Activated CD4-positive, alpha-beta memory T cell treated with anti-CD3 and anti-CD28 coated beads for 36 hours (primary cell): ENCODE results near the gene IQGAP2. TPM values are rescaled to one million over a fixed set of nuclear protein-coding genes. Genes with fewer than 3 reads are reported as not detected.

Experiments
- CTCF ChIA-PET: fragments of 350-600 bp; sonication (Branson Sonifier 250); formaldehyde crosslinking; loops from one replicate; lab custom pipeline; 2021; ENCODE audit warnings: antibody characterized with exemption, inconsistent platforms; lab: Charles Lee
- POLR2A ChIA-PET: fragments of 350-600 bp; sonication (Branson Sonifier 250); formaldehyde crosslinking; loops from one replicate; lab custom pipeline; 2021; ENCODE audit warnings: antibody characterized with exemption; lab: Charles Lee
- DNase-seq: peaks from one replicate; pipeline ENCODE4 v3.0.0-alpha.2; 2020
- H3K27ac Mint-ChIP-seq: one replicate; pipeline ENCODE4 v1.8.0; 2021; ENCODE audit warnings: mixed read lengths
- H3K27me3 Mint-ChIP-seq: one replicate; pipeline ENCODE4 v1.8.0; 2021; ENCODE audit warnings: mixed read lengths
- H3K36me3 Mint-ChIP-seq: one replicate; pipeline ENCODE4 v1.8.0; 2021; ENCODE audit warnings: mixed read lengths
- H3K4me1 Mint-ChIP-seq: one replicate; pipeline ENCODE4 v1.8.0; 2021; ENCODE audit warnings: low read depth, mixed read lengths
- H3K4me3 Mint-ChIP-seq: one replicate; pipeline ENCODE4 v1.8.0; 2021; ENCODE audit warnings: mild to moderate bottlenecking, mixed read lengths
- H3K9me3 Mint-ChIP-seq: one replicate; pipeline ENCODE4 v1.8.0; 2021; ENCODE audit warnings: mixed read lengths
- intact Hi-C: fragments of 100-400 bp; cut with micrococcal nuclease; formaldehyde crosslinking; loops from one replicate; pipeline ENCODE4 v1.15.1; 2023
- total RNA-seq, 2 experiments: library from RNA; stranded (reverse); gene quantifications; one replicate each; pipeline ENCODE4 v1.2.3, GENCODE V29; 2021

The IQGAP2 gene
- total RNA-seq, 2 experiments from 2014 or later, result 92.7 to 93.0 TPM

DNA sequence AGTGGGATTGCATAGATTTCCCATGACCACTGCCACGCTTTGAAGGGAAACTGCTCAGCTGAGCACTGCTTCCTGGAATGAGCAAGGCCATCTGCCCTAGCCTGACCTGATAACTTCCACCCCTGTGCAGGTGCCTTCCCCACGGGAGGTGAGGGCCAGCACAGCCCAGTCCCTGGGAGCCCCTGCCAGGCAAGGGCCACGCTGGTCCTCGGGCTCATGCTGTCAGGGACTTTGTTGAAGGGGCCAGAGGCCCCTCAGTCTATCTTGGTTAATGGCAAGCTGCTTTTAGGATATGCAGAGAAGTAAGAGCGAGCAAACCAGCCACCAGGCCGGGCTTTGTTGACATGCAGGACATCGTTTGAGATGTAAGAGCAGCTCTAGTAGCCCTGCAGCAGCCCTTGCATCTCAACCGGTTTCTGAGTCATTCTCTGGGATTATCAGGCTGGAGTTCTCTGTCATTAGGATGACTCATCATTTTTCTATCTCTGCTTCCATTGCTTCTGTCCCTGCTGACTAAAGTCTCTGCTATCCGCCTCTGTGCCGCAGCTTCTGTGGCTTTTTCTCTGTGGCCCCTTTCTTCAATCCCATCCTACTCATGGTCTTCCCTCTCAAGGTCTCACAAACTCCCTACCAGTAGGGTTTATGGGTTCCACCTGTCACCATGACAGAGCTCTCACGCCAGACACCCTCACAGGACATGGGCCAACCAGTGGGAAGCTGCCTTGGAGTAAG, 30.6 kb upstream of the IQGAP2 start:
- intact Hi-C loops, result no loop called here
- CTCF ChIA-PET, result no interaction called here
- POLR2A ChIA-PET, result no interaction called here
- H3K27ac Mint-ChIP-seq, result no peak overlapping the region
- H3K36me3 Mint-ChIP-seq, result no peaks in the 10 kb centered on the region
- H3K9me3 Mint-ChIP-seq, result no peaks in the 10 kb centered on the region
- no peak overlapping the region for H3K4me3 Mint-ChIP-seq
- H3K4me1 Mint-ChIP-seq, result peaks cover 24% of the 10 kb centered on the region
- H3K27me3 Mint-ChIP-seq, result no peaks in the 10 kb centered on the region
- no peak for DNase-seq

DNA sequence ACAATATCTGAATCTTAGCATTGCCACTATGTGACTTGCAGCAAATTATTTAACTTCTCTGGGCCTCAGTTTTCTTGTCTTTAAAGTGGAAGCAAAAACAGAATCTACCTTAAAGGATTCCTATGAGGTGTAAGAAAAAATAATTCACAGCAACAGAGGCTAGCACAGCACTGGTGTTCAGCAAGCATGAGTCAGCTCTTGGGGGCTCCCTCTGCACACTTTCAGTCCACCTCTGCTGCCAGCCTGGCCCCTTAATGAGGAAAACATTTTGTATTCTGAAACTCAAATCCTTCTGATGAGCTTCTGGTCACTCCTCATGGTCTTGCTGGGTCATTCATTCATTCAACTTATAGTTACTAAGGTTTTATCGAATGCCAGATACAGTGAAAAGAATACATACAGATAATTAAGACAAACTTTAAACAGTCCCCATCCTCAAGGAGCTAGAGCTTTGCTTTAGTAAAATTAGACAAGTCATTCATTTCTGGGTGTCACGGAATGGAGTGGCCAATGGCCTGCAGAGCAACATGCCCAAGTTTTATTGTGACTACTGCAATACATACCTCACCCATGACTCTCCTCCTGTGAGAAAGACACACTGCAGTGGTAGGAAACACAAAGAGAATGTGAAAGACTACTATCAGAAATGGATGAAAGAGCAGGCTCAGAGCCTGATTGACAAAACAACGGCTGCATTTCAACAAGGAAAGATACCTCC, 26.8 kb upstream of the IQGAP2 start:
- DNase-seq, result no peak
- Mint-ChIP-seq H3K27me3 (no peaks in the 10 kb centered on the region), H3K4me1 (peaks cover 26% of the 10 kb centered on the region), H3K4me3 (no peak overlapping the region), H3K36me3 (no peaks in the 10 kb centered on the region), H3K9me3 (no peaks in the 10 kb centered on the region), H3K27ac (no peak overlapping the region)
- ChIA-PET CTCF (interaction anchor here (0.6 kb wide), 1 partner anchor 27 kb away, joined by 3 read pairs; no protein-coding TSS in a partner anchor), POLR2A (no interaction called here)
- intact Hi-C loops, result no loop called here

DNA sequence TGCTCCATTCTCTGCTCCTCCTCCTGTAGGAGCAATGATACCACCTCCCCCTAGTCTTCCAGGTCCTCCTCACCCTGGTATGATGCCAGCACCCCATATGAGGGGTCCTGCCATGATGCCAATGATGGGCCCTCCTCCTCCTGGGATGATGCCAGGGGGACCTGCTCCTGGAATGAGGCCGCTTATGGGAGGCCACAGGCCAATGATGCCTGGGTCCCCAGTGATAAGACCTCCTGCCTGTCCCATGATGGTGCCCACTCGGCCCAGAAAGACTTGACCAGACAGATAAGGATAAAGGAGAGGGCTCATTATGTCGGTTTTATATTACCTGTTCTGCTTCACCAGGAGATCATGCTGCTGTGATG, 26.2 kb upstream of the IQGAP2 start:
- Mint-ChIP-seq H3K27ac (no peak overlapping the region), H3K4me3 (no peak overlapping the region), H3K9me3 (no peaks in the 10 kb centered on the region), H3K36me3 (no peaks in the 10 kb centered on the region), H3K4me1 (peaks cover 26% of the 10 kb centered on the region), H3K27me3 (no peaks in the 10 kb centered on the region)
- ChIA-PET POLR2A (no interaction called here), CTCF (no interaction called here)
- no peak for DNase-seq
- intact Hi-C loops, result no loop called here

DNA sequence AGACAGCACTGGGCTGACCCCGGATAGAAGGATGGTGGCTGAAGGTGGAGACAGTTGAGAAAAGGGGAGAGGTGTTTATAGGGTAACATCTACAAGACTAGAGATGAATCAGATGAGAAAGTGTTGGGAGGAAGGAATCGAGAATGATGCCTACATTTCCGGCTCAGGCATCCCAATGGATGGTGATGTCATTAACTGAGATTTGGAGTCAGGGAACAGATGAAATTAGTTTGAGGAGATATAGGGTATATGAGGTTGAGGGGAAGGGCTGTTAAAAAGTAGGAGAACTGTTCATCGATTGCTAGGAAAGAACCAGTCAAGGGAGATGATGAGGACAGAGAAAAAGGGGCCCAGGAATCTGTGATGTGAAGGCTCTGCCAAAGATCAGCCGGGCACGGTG, 24.7 kb upstream of the IQGAP2 start:
- Mint-ChIP-seq H3K4me3 (no peak overlapping the region), H3K4me1 (peaks cover 23% of the 10 kb centered on the region), H3K27ac (peak overlapping the region; percentile 1), H3K36me3 (no peaks in the 10 kb centered on the region), H3K27me3 (no peaks in the 10 kb centered on the region), H3K9me3 (no peaks in the 10 kb centered on the region)
- DNase-seq, result no peak
- intact Hi-C loops, result no loop called here
- ChIA-PET POLR2A (no interaction called here), CTCF (no interaction called here)

DNA sequence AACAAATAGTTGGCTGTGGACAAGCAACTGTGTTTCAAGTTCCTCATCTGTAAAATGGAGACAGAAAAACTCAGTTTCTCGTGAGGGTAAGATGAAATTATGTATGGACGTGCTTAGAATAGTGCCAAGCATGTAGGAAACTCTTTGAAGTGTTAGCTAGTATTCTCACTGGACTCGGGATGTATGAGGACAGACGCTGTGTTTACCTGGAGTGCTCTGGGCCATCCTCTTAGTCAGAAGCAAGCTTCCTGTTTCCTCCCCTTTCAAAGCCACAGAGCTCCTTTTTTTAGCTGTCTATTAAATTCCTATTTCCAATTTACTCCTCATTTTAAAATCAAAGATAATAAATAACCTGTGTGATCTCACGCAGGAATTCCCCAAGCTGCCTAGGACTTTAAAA, 23.8 kb upstream of the IQGAP2 start:
- CTCF ChIA-PET, result interaction anchor here (0.7 kb wide), 1 partner anchor 9 kb away, joined by 3 read pairs; no protein-coding TSS in a partner anchor
- peaks cover 30% of the 10 kb centered on the region for H3K4me1 Mint-ChIP-seq
- DNase-seq, result no peak
- H3K9me3 Mint-ChIP-seq, result no peaks in the 10 kb centered on the region
- peak overlapping the region; percentile 10 for H3K27ac Mint-ChIP-seq
- POLR2A ChIA-PET, result no interaction called here
- intact Hi-C loops, result no loop called here
- H3K4me3 Mint-ChIP-seq, result no peak overlapping the region
- no peaks in the 10 kb centered on the region for H3K27me3 Mint-ChIP-seq
- H3K36me3 Mint-ChIP-seq, result no peaks in the 10 kb centered on the region

- CTCF ChIA-PET, result interaction anchor here (0.7 kb wide), 1 partner anchor 9 kb away, joined by 3 read pairs; no protein-coding TSS in a partner anchor
- H3K27ac Mint-ChIP-seq, result no peak overlapping the region
- H3K9me3 Mint-ChIP-seq, result no peaks in the 10 kb centered on the region
- H3K4me3 Mint-ChIP-seq, result no peak overlapping the region
- no peaks in the 10 kb centered on the region for H3K27me3 Mint-ChIP-seq
- POLR2A ChIA-PET, result no interaction called here
- H3K36me3 Mint-ChIP-seq, result no peaks in the 10 kb centered on the region
- H3K4me1 Mint-ChIP-seq, result peaks cover 34% of the 10 kb centered on the region
- intact Hi-C loops, result loop anchor here (5.0 kb wide), 1 partner anchor 33 kb away; no protein-coding TSS in a partner anchor
- no peak for DNase-seq
Observed at GRCh38 chr5:76379855-76380254, 23.2 kb upstream of the IQGAP2 start.

GRCh38 chr5:76380346-76381066, 22.6 kb upstream of the IQGAP2 start:
- Mint-ChIP-seq H3K27me3 (no peaks in the 10 kb centered on the region), H3K4me1 (peaks cover 40% of the 10 kb centered on the region), H3K4me3 (no peak overlapping the region), H3K36me3 (no peaks in the 10 kb centered on the region), H3K9me3 (no peaks in the 10 kb centered on the region), H3K27ac (no peak overlapping the region)
- CTCF ChIA-PET, result no interaction called here
- intact Hi-C loops, result loop anchor here (5.0 kb wide), 1 partner anchor 33 kb away; no protein-coding TSS in a partner anchor
- POLR2A ChIA-PET, result no interaction called here
- DNase-seq, result no peak

DNA sequence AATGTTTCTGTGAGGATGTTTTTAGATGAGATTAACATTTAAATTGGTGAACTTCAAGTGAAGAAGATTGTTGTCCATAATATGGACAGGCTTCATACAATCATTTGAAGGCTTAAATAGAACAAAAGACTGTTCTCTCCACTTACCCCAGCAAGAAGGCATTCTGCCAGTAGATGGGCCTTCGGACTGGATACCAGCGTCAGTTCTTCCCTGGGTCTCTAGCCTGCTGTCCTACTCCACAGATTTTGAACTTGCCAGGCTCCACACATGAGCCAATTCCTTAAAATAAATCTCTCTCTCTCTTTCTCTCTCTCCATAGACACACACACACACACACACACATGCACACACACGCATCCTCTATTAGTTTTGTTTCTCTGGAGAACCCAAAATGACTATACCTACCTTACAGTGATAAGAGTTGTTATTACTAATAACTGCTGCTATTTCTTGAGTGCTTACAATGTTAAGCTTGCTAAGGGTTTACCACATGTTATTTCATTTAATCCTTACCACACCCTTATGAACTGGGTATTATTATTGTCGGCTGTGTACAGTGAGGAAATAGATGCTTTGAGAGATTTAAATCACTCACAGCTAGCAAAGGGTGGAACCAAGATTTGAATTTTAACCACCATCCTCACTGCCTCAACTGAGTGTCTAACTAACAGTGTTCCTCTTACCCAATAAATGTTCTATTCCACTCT, 19.8 kb upstream of the IQGAP2 start:
- intact Hi-C loops, result loop anchor here (5.0 kb wide), 1 partner anchor 36 kb away; no protein-coding TSS in a partner anchor
- Mint-ChIP-seq H3K4me3 (no peak overlapping the region), H3K36me3 (no peaks in the 10 kb centered on the region), H3K27me3 (no peaks in the 10 kb centered on the region), H3K9me3 (no peaks in the 10 kb centered on the region), H3K27ac (no peak overlapping the region), H3K4me1 (peaks cover 38% of the 10 kb centered on the region)
- DNase-seq, result no peak
- ChIA-PET CTCF (interaction anchor here (0.9 to 1.7 kb wide), 2 partner anchors 19 to 161 kb away, joined by 3 to 5 read pairs; no protein-coding TSS in a partner anchor), POLR2A (no interaction called here)

GRCh38 chr5:76384189-76384588, 18.9 kb upstream of the IQGAP2 start:
- H3K27ac Mint-ChIP-seq, result no peak overlapping the region
- POLR2A ChIA-PET, result no interaction called here
- H3K4me3 Mint-ChIP-seq, result no peak overlapping the region

DNA sequence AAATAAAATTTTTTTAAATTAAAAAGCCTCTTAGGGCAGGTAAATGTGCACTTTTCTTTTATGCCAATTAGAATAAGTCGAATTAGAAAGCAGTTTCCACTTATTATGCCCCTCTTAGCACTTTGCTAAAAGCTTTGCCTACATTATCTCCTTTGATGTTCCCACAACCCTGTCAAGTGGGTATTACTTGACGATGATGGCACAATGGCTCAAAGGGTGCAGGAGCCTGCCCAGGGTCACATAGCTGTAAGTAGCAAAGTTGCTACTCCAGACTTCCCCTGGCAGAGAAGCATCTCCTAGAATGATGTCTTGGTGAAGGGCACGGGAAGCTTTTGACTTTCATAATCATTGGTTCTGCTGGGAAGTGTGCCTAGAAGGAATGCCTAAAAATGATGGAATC, 18.4 kb upstream of the IQGAP2 start:
- Mint-ChIP-seq H3K27ac (no peak overlapping the region), H3K27me3 (no peaks in the 10 kb centered on the region), H3K9me3 (no peaks in the 10 kb centered on the region), H3K4me3 (no peak overlapping the region), H3K4me1 (peaks cover 28% of the 10 kb centered on the region), H3K36me3 (no peaks in the 10 kb centered on the region)
- CTCF ChIA-PET, result interaction anchor here (1.7 kb wide), 1 partner anchor 160 kb away, joined by 5 read pairs; no protein-coding TSS in a partner anchor
- POLR2A ChIA-PET, result no interaction called here
- DNase-seq, result no peak
- intact Hi-C loops, result loop anchor here (5.0 kb wide), 1 partner anchor 37 kb away; no protein-coding TSS in a partner anchor

More at GRCh38 chr5:76384189-76384588, 18.9 kb upstream of the IQGAP2 start:
- H3K36me3 Mint-ChIP-seq, result no peaks in the 10 kb centered on the region
- peaks cover 32% of the 10 kb centered on the region for H3K4me1 Mint-ChIP-seq
- CTCF ChIA-PET, result interaction anchor here (1.7 kb wide), 1 partner anchor 160 kb away, joined by 5 read pairs; no protein-coding TSS in a partner anchor
- intact Hi-C loops, result loop anchor here (5.0 kb wide), 1 partner anchor 37 kb away; no protein-coding TSS in a partner anchor
- no peaks in the 10 kb centered on the region for H3K9me3 Mint-ChIP-seq
- no peak for DNase-seq
- H3K27me3 Mint-ChIP-seq, result no peaks in the 10 kb centered on the region

GRCh38 chr5:76385540-76385939, 17.5 kb upstream of the IQGAP2 start:
- no peaks in the 10 kb centered on the region for H3K9me3 Mint-ChIP-seq
- POLR2A ChIA-PET, result no interaction called here
- intact Hi-C loops, result no loop called here
- no peak for DNase-seq
- no peaks in the 10 kb centered on the region for H3K27me3 Mint-ChIP-seq
- no peaks in the 10 kb centered on the region for H3K36me3 Mint-ChIP-seq
- H3K4me1 Mint-ChIP-seq, result peaks cover 34% of the 10 kb centered on the region
- no peak overlapping the region for H3K27ac Mint-ChIP-seq
- CTCF ChIA-PET, result interaction anchor here (1.4 kb wide), 1 partner anchor 16 kb away, joined by 3 read pairs; no protein-coding TSS in a partner anchor
- no peak overlapping the region for H3K4me3 Mint-ChIP-seq
